Endodermal cell (in vitro differentiated cells): ENCODE data around the gene OSGEPL1. TPM values are rescaled to one million over a fixed set of nuclear protein-coding genes. Genes with fewer than 3 reads are reported as not detected.
"Not testable (repeated sequence)": the region's sequence is repeated elsewhere in the genome, so short reads cannot be mapped to it uniquely, and the experiment has no call there.

Experiments used
- DNase-seq: peaks from one replicate; pipeline ENCODE4 v3.0.0-alpha.2; 2017
- H3K27ac ChIP-seq: 2 replicates; pipeline ENCODE4 v1.5.1; 2013; ENCODE audit warnings: mild to moderate bottlenecking, low read depth, low read length, moderate library complexity
- H3K27me3 ChIP-seq: 2 replicates; pipeline ENCODE4 v1.6.1; 2013; ENCODE audit warnings: mild to moderate bottlenecking, low read length, moderate library complexity; ENCODE audit not compliant: insufficient read depth, control insufficient read depth, poor library complexity, severe bottlenecking
- H3K36me3 ChIP-seq: 2 replicates; pipeline ENCODE4 v1.7.0; 2013; ENCODE audit warnings: mild to moderate bottlenecking, low read length, moderate library complexity; ENCODE audit not compliant: control insufficient read depth, insufficient read depth
- H3K4me1 ChIP-seq: one replicate; pipeline ENCODE4 v1.7.0; 2013; ENCODE audit warnings: low read length; ENCODE audit not compliant: control insufficient read depth, insufficient read depth
- H3K4me3 ChIP-seq: 2 replicates; pipeline ENCODE4 v1.5.1; 2013; ENCODE audit warnings: mild to moderate bottlenecking, low read length, moderate library complexity
- H3K9ac ChIP-seq: 2 replicates; pipeline ENCODE4 v1.6.1; 2013; ENCODE audit warnings: mild to moderate bottlenecking, low read length, moderate library complexity; ENCODE audit not compliant: poor library complexity, severe bottlenecking; ENCODE audit errors: extremely low read depth
- H3K9me3 ChIP-seq: 2 replicates; pipeline ENCODE4 v1.6.1; 2013; ENCODE audit warnings: mild to moderate bottlenecking, low read length, moderate library complexity; ENCODE audit not compliant: control insufficient read depth
- H3K27ac Mint-ChIP-seq: 2 replicates; pipeline ENCODE4 v1.8.0; 2020; ENCODE audit warnings: mixed read lengths
- H3K27me3 Mint-ChIP-seq: 2 replicates; pipeline ENCODE4 v1.8.0; 2021; ENCODE audit warnings: mild to moderate bottlenecking, mixed read lengths; ENCODE audit not compliant: insufficient read depth
- H3K36me3 Mint-ChIP-seq: 2 replicates; pipeline ENCODE4 v1.8.0; 2020; ENCODE audit warnings: low read depth, mixed read lengths
- H3K4me1 Mint-ChIP-seq: 2 replicates; pipeline ENCODE4 v1.8.0; 2020; ENCODE audit warnings: mixed read lengths
- H3K4me3 Mint-ChIP-seq: 2 replicates; pipeline ENCODE4 v1.8.0; 2020; ENCODE audit warnings: mild to moderate bottlenecking, moderate library complexity, mixed read lengths
- H3K9me3 Mint-ChIP-seq: 2 replicates; pipeline ENCODE4 v1.8.0; 2020; ENCODE audit warnings: mild to moderate bottlenecking, mixed read lengths
- WGBS, 2 experiments: methylation state at CpG; one replicate each; pipeline versions ENCODE4 v1.1.5 to v1.1.7; 2013; ENCODE audit warnings: missing lambda C conversion rate in 2 of 2, mixed read lengths in 1 of 2; ENCODE audit not compliant: insufficient coverage in 1 of 2, insufficient read length in 1 of 2; 5-methylcytosine and 5-hydroxymethylcytosine counted together
- total RNA-seq, 2 donors: library from RNA; stranded (reverse); fragmentation: NEBNext Ultra II Directional in 1 of 2; extraction: Animal tissue kit (Norgen Biotek cat#: 25700) in 1 of 2; gene quantifications; 2 replicates in 1 of 2; 3 replicates in 1 of 2; pipeline ENCODE4 v1.2.1, GENCODE V29; 2021
- TF ChIP-seq, protein P1 (sequence below): fragments of 200-600 bp; sonication (generic); conservative IDR thresholded peaks from 2 replicates; pipeline ENCODE4 v1.5.0; 2021; ENCODE audit warnings: antibody characterized with exemption, mild to moderate bottlenecking

Gene OSGEPL1
- total RNA-seq, 2 donors from 2014 or later, result 9.7 to 16.1 TPM

- peak overlapping the region; percentile 86 for H3K4me3 Mint-ChIP-seq
These were observed 402 bp downstream of the OSGEPL1 start for GRCh38 chr2:189762229-189762550.

DNA sequence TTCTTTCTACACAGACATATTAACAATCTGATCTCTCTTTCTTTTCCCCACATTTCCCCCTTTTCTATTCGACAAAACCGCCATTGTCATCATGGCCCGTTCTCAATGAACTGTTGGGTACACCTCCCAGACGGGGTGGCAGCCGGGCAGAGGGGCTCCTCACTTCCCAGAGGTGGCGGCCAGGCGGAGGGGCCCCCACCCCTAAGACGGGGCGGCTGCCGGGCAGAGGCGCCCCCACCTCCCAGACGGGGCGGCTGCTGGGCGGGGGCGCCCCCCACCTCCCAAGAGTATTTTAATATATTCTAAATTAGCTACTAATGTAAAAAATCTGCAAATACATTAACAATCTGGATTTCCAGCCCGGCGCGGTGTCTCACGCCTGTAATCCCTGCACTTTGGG, 2.4 kb downstream of the OSGEPL1 start:
- not testable (repeated sequence) for H3K36me3 Mint-ChIP-seq, H3K27me3 ChIP-seq, H3K36me3 ChIP-seq, H3K4me1 Mint-ChIP-seq, H3K9ac ChIP-seq, H3K4me3 Mint-ChIP-seq, H3K27ac Mint-ChIP-seq, H3K27me3 Mint-ChIP-seq, H3K27ac ChIP-seq, DNase-seq, H3K9me3 Mint-ChIP-seq, H3K4me1 ChIP-seq, H3K9me3 ChIP-seq, H3K4me3 ChIP-seq
- 62 to 95% methylated on average over 4 to 17 of the region's 19 CpGs for WGBS, 2 experiments

More at GRCh38 chr2:189762229-189762550, 402 bp downstream of the OSGEPL1 start:
- Mint-ChIP-seq H3K9me3 (no peaks in the 10 kb centered on the region), H3K36me3 (peaks cover 20% of the 10 kb centered on the region), H3K27ac (peak overlapping the region; percentile 97), H3K4me1 (peaks cover 3% of the 10 kb centered on the region), H3K27me3 (no peaks in the 10 kb centered on the region)
- H3K4me3 ChIP-seq, result peak overlapping the region; percentile 98
- WGBS, 2 experiments, result 2 to 5% methylated on average over 7 of the region's 7 CpGs
- DNase-seq, result no peak
- H3K9me3 ChIP-seq, result no peaks in the 10 kb centered on the region
- peak overlapping the region; percentile 71 for H3K27ac ChIP-seq
- H3K27me3 ChIP-seq, result no peaks in the 10 kb centered on the region
- H3K9ac ChIP-seq, result peak overlapping the region; percentile 74
- peaks cover 11% of the 10 kb centered on the region for H3K36me3 ChIP-seq
- TF ChIP-seq, protein P1, sequence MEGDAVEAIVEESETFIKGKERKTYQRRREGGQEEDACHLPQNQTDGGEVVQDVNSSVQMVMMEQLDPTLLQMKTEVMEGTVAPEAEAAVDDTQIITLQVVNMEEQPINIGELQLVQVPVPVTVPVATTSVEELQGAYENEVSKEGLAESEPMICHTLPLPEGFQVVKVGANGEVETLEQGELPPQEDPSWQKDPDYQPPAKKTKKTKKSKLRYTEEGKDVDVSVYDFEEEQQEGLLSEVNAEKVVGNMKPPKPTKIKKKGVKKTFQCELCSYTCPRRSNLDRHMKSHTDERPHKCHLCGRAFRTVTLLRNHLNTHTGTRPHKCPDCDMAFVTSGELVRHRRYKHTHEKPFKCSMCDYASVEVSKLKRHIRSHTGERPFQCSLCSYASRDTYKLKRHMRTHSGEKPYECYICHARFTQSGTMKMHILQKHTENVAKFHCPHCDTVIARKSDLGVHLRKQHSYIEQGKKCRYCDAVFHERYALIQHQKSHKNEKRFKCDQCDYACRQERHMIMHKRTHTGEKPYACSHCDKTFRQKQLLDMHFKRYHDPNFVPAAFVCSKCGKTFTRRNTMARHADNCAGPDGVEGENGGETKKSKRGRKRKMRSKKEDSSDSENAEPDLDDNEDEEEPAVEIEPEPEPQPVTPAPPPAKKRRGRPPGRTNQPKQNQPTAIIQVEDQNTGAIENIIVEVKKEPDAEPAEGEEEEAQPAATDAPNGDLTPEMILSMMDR, result no peak
- no peaks in the 10 kb centered on the region for H3K4me1 ChIP-seq

- no peaks in the 10 kb centered on the region for H3K27me3 Mint-ChIP-seq
- no peak overlapping the region for H3K4me3 Mint-ChIP-seq
- H3K27ac Mint-ChIP-seq, result no peak overlapping the region
- no peaks in the 10 kb centered on the region for H3K9me3 Mint-ChIP-seq
- no peak for DNase-seq
- 63 to 67% methylated on average over 2 of the region's 2 CpGs for WGBS, 2 experiments
- no peak overlapping the region for H3K27ac ChIP-seq
- H3K4me1 ChIP-seq, result no peaks in the 10 kb centered on the region
- peaks cover 7% of the 10 kb centered on the region for H3K36me3 Mint-ChIP-seq
- no peak overlapping the region for H3K4me3 ChIP-seq
- no peaks in the 10 kb centered on the region for H3K27me3 ChIP-seq
- no peaks in the 10 kb centered on the region for H3K9me3 ChIP-seq
- peaks cover 8% of the 10 kb centered on the region for H3K36me3 ChIP-seq
- H3K4me1 Mint-ChIP-seq, result no peaks in the 10 kb centered on the region
- TF ChIP-seq, protein P1, result no peak
- no peak overlapping the region for H3K9ac ChIP-seq
These were observed 6.2 kb downstream of the OSGEPL1 start for GRCh38 chr2:189756311-189756952.
